OCI-LY7 (cell line): ENCODE data around the gene PTPRQ.

Experiments
- CTCF ChIP-seq: fragments of 200-600 bp; sonication (generic); conservative IDR thresholded peaks from 2 replicates; pipeline ENCODE4 v1.5.1; 2014; ENCODE audit warnings: mild to moderate bottlenecking, antibody characterized with exemption, low read length, moderate library complexity, mixed read lengths
- EZH2phosphoT487 ChIP-seq: fragments of 200-600 bp; sonication (generic); IDR thresholded peaks from 2 replicates; pipeline ENCODE4 v1.6.1; 2018; ENCODE audit warnings: low read depth, borderline replicate concordance, mild to moderate bottlenecking, mixed run types, antibody characterized with exemption, low read length, moderate library complexity, mixed read lengths

GRCh38 chr12:80676856-80677255 lies 232.8 kb downstream of the PTPRQ start:
- TF ChIP-seq EZH2phosphoT487 (no peak), CTCF (no peak)
